Gastrocnemius medialis (tissue), 4 donors: ENCODE data around the gene HAAO.

Source experiments
- CTCF ChIP-seq, 5 experiments: fragments of 450-650 bp in 3 of 5; fragments of 200-600 bp in 2 of 5; sonication (generic) in 2 of 5; IDR thresholded peaks in 4 of 5; conservative IDR thresholded peaks in 1 of 5; 1 replicate in 4 of 5; 2 replicates in 1 of 5; pipeline ENCODE4 v1.5.1; 2016 to 2019; ENCODE audit warnings: antibody characterized with exemption in 5 of 5, mild to moderate bottlenecking in 3 of 5, moderate library complexity in 3 of 5
- POLR2A ChIP-seq, 2 donors: fragments of 450-650 bp; IDR thresholded peaks; one replicate each; pipeline ENCODE4 v1.6.1; 2017; ENCODE audit warnings: antibody characterized with exemption in 2 of 2, mild to moderate bottlenecking in 2 of 2, moderate library complexity in 2 of 2

GRCh38 chr2:42841344-42841743, 49.0 kb upstream of the HAAO start:
- no peak for TF ChIP-seq POLR2A (IDR thresholded peaks at IDR 0.05)
- TF ChIP-seq CTCF (IDR thresholded peaks at IDR 0.05 in 4 of 5, conservative IDR thresholded peaks at IDR 0.05 in 1 of 5), result no peak
